Prostate gland (tissue), 2 donors: Measurements from ENCODE around the gene HMG20B. TPM values are rescaled to one million over a fixed set of nuclear protein-coding genes. Genes with fewer than 3 reads are reported as not detected.

Source experiments
- DNase-seq: peaks from one replicate; pipeline ENCODE4 v3.0.0-alpha.2; 2019; ENCODE audit warnings: low spot score
- H3K27ac ChIP-seq, 2 donors: fragments of 200-600 bp; sonication (generic); 2 replicates each; pipeline ENCODE4 v1.5.1; 2017 to 2019
- H3K27me3 ChIP-seq: fragments of 200-600 bp; sonication (generic); replicated peaks from 2 replicates; pipeline ENCODE4 v1.5.1; 2019; ENCODE audit not compliant: insufficient read depth
- H3K36me3 ChIP-seq, 2 donors: fragments of 200-600 bp; sonication (generic); 1 replicate in 1 of 2; 2 replicates in 1 of 2; pipeline versions ENCODE4 v1.5.1 to v1.8.1; 2017 to 2019
- H3K4me1 ChIP-seq: fragments of 200-600 bp; sonication (generic); replicated peaks from 2 replicates; pipeline ENCODE4 v1.5.1; 2019
- H3K4me3 ChIP-seq, 2 donors: fragments of 200-600 bp; sonication (generic); 2 replicates each; pipeline ENCODE4 v1.5.1; 2017 to 2019
- H3K9me3 ChIP-seq: fragments of 200-600 bp; sonication (generic); 2 replicates; pipeline ENCODE4 v1.5.1; 2017
- POLR2A ChIP-seq: fragments of 450-650 bp; IDR thresholded peaks from one replicate; pipeline ENCODE4 v1.6.1; 2016; ENCODE audit warnings: antibody characterized with exemption, mild to moderate bottlenecking
- POLR2AphosphoS5 ChIP-seq: sonication (generic); formaldehyde crosslinking; IDR thresholded peaks from one replicate; pipeline ENCODE4 v1.6.1; 2017; ENCODE audit warnings: antibody characterized with exemption
- WGBS: methylation state at CpG from one replicate; pipeline ENCODE4 v1.1.5; 2018; 5-methylcytosine and 5-hydroxymethylcytosine counted together
- intact Hi-C: fragments of 100-400 bp; cut with DNase I; formaldehyde crosslinking; loops from one replicate; pipeline ENCODE4 v1.14.2; 2022
- total RNA-seq, 2 donors: library from RNA; depleted of rRNA; stranded (reverse); fragments of >200 nt; gene quantifications; one replicate each; pipeline ENCODE4 v1.1.0, GENCODE V29; 2016
- TF ChIP-seq, protein P1 (sequence below), 4 experiments: fragments of 200-600 bp in 2 of 4; fragments of 450-650 bp in 2 of 4; sonication (generic) in 2 of 4; IDR thresholded peaks; 1 replicate in 3 of 4; 2 replicates in 1 of 4; pipeline ENCODE4 v1.5.1; 2016 to 2019; ENCODE audit warnings: antibody characterized with exemption in 4 of 4, mild to moderate bottlenecking in 2 of 4, moderate library complexity in 2 of 4

The HMG20B gene
- total RNA-seq, 2 donors from 2014 or later: 184 to 369 TPM

DNA sequence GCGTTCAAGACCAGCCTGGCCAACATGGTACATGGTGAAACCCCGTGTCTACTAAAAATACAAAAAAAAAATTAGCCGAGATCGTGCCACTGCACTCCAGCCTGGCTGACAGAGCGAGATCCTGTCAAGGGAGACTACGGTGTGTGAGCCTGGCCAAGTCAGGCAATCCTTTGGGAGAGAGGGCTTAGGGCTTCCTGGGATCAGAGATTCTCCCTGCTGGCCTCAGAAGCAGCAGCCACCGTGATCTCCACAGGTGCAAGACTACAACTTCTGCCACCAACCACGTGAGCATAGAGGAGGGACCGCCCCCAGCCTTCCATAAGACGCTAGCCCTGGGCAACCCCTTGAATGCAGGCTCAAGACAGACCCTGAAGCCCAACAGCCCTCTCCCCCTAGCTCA lies 22.9 kb upstream of the HMG20B start:
- H3K36me3 ChIP-seq: no peaks in the 10 kb centered on the region
- TF ChIP-seq POLR2AphosphoS5 (no peak), POLR2A (no peak)
- TF ChIP-seq, protein P1, sequence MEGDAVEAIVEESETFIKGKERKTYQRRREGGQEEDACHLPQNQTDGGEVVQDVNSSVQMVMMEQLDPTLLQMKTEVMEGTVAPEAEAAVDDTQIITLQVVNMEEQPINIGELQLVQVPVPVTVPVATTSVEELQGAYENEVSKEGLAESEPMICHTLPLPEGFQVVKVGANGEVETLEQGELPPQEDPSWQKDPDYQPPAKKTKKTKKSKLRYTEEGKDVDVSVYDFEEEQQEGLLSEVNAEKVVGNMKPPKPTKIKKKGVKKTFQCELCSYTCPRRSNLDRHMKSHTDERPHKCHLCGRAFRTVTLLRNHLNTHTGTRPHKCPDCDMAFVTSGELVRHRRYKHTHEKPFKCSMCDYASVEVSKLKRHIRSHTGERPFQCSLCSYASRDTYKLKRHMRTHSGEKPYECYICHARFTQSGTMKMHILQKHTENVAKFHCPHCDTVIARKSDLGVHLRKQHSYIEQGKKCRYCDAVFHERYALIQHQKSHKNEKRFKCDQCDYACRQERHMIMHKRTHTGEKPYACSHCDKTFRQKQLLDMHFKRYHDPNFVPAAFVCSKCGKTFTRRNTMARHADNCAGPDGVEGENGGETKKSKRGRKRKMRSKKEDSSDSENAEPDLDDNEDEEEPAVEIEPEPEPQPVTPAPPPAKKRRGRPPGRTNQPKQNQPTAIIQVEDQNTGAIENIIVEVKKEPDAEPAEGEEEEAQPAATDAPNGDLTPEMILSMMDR (IDR thresholded peaks at IDR 0.05): no peak
- DNase-seq: no peak
- intact Hi-C loops: loop anchor here (5.0 kb wide), 1 partner anchor 67 kb away; no protein-coding TSS in a partner anchor
- no peak overlapping the region for H3K27ac ChIP-seq
- H3K4me3 ChIP-seq: no peak overlapping the region
- no peaks in the 10 kb centered on the region for H3K27me3 ChIP-seq
- WGBS: 87% methylated on average over 10 of the region's 10 CpGs
- H3K4me1 ChIP-seq: no peaks in the 10 kb centered on the region
- H3K9me3 ChIP-seq: no peaks in the 10 kb centered on the region

DNA sequence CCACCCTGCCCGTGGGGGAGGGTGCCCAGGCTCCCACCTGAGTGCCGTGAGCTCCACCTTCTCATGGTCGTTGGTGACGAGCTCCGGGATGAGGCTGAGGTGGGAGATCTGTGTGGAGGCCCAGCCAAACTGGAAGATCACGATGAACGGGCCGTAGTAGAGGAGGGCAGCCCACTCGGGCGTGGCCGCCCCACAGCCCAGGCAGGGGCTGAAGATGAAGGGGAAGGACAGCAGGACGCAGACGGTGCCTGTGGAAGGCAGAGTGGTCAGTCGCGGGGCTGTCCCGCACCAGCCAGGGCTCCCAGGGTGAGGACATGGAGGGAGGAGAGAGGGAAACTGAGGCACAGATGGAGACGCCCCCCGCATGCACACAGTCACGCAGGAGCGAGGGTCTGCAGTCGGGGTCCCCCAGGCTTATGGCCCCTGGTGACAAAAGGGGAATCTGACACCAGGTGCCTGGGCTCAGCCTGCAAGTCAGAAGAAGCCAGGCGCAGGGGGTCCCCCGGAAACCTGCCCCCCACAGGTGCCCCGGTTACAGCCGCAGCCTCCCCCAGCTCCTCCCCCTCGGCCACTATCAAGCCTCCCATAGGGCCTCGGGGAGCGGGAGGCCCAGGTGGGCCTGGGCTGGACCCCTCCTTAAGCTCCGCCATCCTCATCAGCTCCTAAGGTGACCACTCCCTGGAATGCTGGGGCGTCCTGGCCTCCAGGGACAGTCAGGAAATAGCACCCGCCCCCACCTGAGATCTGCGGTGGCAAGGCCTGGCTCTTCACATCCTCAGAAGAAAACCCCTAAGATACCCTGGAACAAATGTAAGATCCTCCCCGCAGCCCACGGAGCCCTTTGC lies 21.6 kb upstream of the HMG20B start:
- Histone ChIP-seq H3K36me3 (no peaks in the 10 kb centered on the region), H3K9me3 (no peaks in the 10 kb centered on the region), H3K4me1 (no peaks in the 10 kb centered on the region), H3K27me3 (no peaks in the 10 kb centered on the region), H3K27ac (no peak overlapping the region), H3K4me3 (no peak overlapping the region)
- WGBS: 92% methylated on average over 31 of the region's 34 CpGs
- intact Hi-C loops: no loop called here
- DNase-seq: no peak
- TF ChIP-seq POLR2A: no peak
- TF ChIP-seq POLR2AphosphoS5: no peak
- TF ChIP-seq, protein P1 (IDR thresholded peaks at IDR 0.05): no peak

DNA sequence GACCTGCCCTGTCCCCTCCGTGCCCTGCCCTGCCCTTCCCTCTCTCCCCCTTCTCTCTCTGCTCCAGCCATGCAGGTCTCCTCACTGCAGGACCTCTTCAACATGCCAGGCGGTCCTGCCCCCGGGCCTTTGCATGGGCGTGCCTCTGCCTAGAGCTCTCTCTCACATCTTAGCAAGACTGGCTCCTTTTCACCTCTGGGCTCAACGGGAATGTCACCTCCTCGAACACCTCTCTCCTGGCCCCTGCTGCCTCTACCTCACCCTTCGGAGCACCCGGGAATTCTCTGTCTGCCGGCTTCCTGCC lies 21.0 kb upstream of the HMG20B start:
- Histone ChIP-seq H3K27ac (no peak overlapping the region), H3K9me3 (no peaks in the 10 kb centered on the region), H3K36me3 (no peaks in the 10 kb centered on the region), H3K27me3 (no peaks in the 10 kb centered on the region), H3K4me1 (no peaks in the 10 kb centered on the region), H3K4me3 (no peak overlapping the region)
- intact Hi-C loops: no loop called here
- 82% methylated on average over 9 of the region's 9 CpGs for WGBS
- no peak for DNase-seq
- TF ChIP-seq POLR2A (no peak), POLR2AphosphoS5 (no peak)
- TF ChIP-seq, protein P1 (IDR thresholded peaks at IDR 0.05): no peak

DNA sequence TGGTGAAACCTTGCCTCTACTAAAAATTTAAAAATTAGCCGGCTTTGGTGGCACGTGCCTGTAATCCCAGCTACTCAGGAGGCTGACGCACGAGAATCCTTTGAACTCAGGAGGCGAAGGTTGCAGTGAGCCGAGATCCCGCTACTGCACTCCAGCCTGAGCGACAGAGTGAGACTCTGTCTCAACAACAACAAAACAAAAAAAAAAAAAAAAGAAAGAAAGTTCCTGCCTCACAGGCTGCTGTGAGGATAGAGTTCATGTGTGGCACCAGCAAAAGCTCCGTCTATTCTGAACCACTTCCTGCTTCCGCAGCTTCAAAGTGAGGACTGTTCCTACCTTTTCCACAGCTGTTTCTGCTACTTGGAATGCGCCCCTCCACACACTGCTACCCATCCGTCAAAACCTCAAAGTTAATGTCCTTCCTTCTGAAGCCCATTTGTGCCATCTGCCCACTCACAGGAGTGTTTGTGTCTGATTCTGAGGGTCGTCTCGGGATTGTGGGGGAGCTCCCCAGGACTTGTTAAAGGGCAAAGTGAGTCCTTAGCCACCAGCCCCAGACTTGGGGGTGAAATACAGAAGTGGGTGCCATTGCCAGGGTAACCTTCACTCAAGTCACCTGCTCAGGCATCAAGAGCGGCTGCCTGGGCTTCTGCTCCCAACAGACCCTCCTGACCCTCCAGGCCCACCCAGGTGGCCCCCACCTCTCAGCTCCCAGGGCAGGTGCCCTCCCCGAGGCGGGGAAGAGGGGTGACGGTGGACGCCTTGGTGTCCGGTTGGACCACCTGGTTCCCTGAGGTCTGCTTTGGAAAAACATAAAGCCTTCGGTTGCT lies 18.3 kb upstream of the HMG20B start:
- Histone ChIP-seq H3K9me3 (no peaks in the 10 kb centered on the region), H3K4me3 (no peak overlapping the region), H3K27me3 (no peaks in the 10 kb centered on the region), H3K4me1 (no peaks in the 10 kb centered on the region), H3K27ac (no peak overlapping the region), H3K36me3 (no peaks in the 10 kb centered on the region)
- 86% methylated on average over 21 of the region's 21 CpGs for WGBS
- no peak for DNase-seq
- TF ChIP-seq, protein P1 (IDR thresholded peaks at IDR 0.05): no peak
- TF ChIP-seq POLR2AphosphoS5 (no peak), POLR2A (no peak)
- intact Hi-C loops: no loop called here
